ENCODE results near the gene ERG28.

DNA sequence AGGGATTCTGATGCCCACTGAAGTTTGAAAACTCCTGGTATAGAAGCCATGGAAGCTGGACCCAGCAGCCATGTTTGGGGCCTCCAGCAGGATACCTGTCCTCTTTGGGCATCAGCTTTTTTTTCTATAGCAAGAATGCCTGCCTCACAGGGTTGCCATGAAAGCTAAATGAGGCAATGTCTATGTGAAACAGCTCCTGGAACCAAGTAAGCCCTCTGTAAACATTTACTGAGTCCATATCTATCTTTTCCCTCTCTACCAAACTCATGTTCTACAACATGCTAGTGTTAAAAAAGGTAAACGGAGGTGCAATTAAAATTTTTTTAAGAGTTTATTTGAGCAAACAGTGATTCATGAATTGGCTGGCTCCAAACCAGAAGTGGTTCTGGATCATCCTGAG lies 53.6 kb downstream of the ERG28 start:
- TF ChIP-seq, protein P1, sequence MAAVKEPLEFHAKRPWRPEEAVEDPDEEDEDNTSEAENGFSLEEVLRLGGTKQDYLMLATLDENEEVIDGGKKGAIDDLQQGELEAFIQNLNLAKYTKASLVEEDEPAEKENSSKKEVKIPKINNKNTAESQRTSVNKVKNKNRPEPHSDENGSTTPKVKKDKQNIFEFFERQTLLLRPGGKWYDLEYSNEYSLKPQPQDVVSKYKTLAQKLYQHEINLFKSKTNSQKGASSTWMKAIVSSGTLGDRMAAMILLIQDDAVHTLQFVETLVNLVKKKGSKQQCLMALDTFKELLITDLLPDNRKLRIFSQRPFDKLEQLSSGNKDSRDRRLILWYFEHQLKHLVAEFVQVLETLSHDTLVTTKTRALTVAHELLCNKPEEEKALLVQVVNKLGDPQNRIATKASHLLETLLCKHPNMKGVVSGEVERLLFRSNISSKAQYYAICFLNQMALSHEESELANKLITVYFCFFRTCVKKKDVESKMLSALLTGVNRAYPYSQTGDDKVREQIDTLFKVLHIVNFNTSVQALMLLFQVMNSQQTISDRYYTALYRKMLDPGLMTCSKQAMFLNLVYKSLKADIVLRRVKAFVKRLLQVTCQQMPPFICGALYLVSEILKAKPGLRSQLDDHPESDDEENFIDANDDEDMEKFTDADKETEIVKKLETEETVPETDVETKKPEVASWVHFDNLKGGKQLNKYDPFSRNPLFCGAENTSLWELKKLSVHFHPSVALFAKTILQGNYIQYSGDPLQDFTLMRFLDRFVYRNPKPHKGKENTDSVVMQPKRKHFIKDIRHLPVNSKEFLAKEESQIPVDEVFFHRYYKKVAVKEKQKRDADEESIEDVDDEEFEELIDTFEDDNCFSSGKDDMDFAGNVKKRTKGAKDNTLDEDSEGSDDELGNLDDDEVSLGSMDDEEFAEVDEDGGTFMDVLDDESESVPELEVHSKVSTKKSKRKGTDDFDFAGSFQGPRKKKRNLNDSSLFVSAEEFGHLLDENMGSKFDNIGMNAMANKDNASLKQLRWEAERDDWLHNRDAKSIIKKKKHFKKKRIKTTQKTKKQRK (IDR thresholded peaks at IDR 0.05; ENCODE audit: low read length) = no peak
- TF ChIP-seq, protein P2, sequence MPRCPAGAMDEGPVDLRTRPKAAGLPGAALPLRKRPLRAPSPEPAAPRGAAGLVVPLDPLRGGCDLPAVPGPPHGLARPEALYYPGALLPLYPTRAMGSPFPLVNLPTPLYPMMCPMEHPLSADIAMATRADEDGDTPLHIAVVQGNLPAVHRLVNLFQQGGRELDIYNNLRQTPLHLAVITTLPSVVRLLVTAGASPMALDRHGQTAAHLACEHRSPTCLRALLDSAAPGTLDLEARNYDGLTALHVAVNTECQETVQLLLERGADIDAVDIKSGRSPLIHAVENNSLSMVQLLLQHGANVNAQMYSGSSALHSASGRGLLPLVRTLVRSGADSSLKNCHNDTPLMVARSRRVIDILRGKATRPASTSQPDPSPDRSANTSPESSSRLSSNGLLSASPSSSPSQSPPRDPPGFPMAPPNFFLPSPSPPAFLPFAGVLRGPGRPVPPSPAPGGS (CRISPR knock-in tag; IDR thresholded peaks at IDR 0.05) = no peak
- TF ChIP-seq, protein P3, sequence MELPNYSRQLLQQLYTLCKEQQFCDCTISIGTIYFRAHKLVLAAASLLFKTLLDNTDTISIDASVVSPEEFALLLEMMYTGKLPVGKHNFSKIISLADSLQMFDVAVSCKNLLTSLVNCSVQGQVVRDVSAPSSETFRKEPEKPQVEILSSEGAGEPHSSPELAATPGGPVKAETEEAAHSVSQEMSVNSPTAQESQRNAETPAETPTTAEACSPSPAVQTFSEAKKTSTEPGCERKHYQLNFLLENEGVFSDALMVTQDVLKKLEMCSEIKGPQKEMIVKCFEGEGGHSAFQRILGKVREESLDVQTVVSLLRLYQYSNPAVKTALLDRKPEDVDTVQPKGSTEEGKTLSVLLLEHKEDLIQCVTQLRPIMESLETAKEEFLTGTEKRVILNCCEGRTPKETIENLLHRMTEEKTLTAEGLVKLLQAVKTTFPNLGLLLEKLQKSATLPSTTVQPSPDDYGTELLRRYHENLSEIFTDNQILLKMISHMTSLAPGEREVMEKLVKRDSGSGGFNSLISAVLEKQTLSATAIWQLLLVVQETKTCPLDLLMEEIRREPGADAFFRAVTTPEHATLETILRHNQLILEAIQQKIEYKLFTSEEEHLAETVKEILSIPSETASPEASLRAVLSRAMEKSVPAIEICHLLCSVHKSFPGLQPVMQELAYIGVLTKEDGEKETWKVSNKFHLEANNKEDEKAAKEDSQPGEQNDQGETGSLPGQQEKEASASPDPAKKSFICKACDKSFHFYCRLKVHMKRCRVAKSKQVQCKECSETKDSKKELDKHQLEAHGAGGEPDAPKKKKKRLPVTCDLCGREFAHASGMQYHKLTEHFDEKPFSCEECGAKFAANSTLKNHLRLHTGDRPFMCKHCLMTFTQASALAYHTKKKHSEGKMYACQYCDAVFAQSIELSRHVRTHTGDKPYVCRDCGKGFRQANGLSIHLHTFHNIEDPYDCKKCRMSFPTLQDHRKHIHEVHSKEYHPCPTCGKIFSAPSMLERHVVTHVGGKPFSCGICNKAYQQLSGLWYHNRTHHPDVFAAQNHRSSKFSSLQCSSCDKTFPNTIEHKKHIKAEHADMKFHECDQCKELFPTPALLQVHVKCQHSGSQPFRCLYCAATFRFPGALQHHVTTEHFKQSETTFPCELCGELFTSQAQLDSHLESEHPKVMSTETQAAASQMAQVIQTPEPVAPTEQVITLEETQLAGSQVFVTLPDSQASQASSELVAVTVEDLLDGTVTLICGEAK (IDR thresholded peaks at IDR 0.05) = no peak
- TF ChIP-seq, protein P3 (CRISPR knock-in tag; IDR thresholded peaks at IDR 0.05) = no peak
- TF ChIP-seq, protein P4, sequence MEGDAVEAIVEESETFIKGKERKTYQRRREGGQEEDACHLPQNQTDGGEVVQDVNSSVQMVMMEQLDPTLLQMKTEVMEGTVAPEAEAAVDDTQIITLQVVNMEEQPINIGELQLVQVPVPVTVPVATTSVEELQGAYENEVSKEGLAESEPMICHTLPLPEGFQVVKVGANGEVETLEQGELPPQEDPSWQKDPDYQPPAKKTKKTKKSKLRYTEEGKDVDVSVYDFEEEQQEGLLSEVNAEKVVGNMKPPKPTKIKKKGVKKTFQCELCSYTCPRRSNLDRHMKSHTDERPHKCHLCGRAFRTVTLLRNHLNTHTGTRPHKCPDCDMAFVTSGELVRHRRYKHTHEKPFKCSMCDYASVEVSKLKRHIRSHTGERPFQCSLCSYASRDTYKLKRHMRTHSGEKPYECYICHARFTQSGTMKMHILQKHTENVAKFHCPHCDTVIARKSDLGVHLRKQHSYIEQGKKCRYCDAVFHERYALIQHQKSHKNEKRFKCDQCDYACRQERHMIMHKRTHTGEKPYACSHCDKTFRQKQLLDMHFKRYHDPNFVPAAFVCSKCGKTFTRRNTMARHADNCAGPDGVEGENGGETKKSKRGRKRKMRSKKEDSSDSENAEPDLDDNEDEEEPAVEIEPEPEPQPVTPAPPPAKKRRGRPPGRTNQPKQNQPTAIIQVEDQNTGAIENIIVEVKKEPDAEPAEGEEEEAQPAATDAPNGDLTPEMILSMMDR (CRISPR knock-in tag; IDR thresholded peaks at IDR 0.05) = no peak
- TF ChIP-seq EZH2 (conservative IDR thresholded peaks at IDR 0.05; ENCODE audit: low read depth, low read length) (no peak), TMF1 (CRISPR knock-in tag; IDR thresholded peaks at IDR 0.05; ENCODE audit: low read depth) (no peak), ZNF792 (CRISPR knock-in tag; IDR thresholded peaks at IDR 0.05) (no peak), FOXK2 (IDR thresholded peaks at IDR 0.05) (no peak), ZBTB3 (CRISPR knock-in tag; IDR thresholded peaks at IDR 0.05; ENCODE audit: borderline replicate concordance, low read depth) (no peak), SOX5 (CRISPR knock-in tag; IDR thresholded peaks at IDR 0.05; ENCODE audit: borderline replicate concordance) (no peak), TAF1 (CRISPR knock-in tag; IDR thresholded peaks at IDR 0.05) (no peak)
- TF ChIP-seq, protein P5, sequence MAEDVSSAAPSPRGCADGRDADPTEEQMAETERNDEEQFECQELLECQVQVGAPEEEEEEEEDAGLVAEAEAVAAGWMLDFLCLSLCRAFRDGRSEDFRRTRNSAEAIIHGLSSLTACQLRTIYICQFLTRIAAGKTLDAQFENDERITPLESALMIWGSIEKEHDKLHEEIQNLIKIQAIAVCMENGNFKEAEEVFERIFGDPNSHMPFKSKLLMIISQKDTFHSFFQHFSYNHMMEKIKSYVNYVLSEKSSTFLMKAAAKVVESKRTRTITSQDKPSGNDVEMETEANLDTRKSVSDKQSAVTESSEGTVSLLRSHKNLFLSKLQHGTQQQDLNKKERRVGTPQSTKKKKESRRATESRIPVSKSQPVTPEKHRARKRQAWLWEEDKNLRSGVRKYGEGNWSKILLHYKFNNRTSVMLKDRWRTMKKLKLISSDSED (CRISPR knock-in tag; IDR thresholded peaks at IDR 0.05) = no peak

All from HepG2 (cell line).